Measurements from ENCODE around the gene MLIP. TPM values are rescaled to one million over a fixed set of nuclear protein-coding genes. Genes with fewer than 3 reads are reported as not detected.

MLIP gene
- total RNA-seq, 3 donors from 2014 or later (not counting 1 experiment from before 2014, with no cell fraction given): not detected

DNA sequence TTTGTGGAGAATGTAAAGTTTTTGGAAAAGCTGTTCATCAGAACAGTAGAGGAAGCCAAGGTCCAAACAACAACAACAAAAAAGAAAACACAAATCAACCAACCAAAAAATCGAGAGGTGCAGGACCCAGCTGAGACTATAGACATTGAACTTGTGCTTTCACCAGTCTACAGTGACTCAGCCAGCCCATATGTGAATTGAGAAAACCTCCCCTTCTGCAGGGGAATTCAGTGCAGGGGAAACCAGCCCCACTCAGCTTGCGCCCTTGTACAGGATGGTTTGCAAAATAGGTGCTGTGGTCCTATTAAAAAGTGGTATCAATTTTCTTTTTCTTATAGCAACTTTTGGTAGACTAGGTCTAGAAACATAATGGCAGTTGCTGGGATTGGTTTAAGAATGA lies 21.3 kb downstream of the MLIP start:
- H3K4me1 Mint-ChIP-seq: no peaks in the 10 kb centered on the region
- H3K9me3 ChIP-seq (ENCODE audit: control insufficient read depth, insufficient read depth, low read length): no peaks in the 10 kb centered on the region
- TF ChIP-seq, protein P1, sequence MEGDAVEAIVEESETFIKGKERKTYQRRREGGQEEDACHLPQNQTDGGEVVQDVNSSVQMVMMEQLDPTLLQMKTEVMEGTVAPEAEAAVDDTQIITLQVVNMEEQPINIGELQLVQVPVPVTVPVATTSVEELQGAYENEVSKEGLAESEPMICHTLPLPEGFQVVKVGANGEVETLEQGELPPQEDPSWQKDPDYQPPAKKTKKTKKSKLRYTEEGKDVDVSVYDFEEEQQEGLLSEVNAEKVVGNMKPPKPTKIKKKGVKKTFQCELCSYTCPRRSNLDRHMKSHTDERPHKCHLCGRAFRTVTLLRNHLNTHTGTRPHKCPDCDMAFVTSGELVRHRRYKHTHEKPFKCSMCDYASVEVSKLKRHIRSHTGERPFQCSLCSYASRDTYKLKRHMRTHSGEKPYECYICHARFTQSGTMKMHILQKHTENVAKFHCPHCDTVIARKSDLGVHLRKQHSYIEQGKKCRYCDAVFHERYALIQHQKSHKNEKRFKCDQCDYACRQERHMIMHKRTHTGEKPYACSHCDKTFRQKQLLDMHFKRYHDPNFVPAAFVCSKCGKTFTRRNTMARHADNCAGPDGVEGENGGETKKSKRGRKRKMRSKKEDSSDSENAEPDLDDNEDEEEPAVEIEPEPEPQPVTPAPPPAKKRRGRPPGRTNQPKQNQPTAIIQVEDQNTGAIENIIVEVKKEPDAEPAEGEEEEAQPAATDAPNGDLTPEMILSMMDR (IDR thresholded peaks at IDR 0.05): no peak
- DNase-seq (no peak), ATAC-seq (no peak)
- H3K27me3 ChIP-seq (ENCODE audit: control insufficient read depth, insufficient read depth, low read length): no peaks in the 10 kb centered on the region
- no peaks in the 10 kb centered on the region for H3K4me1 ChIP-seq (ENCODE audit: control insufficient read depth, insufficient read depth, low read length)
- no peaks in the 10 kb centered on the region for H3K27me3 Mint-ChIP-seq (ENCODE audit: low read depth in 2 of 2)
- intact Hi-C loops (cut with micrococcal nuclease): no loop called here
- H3K36me3 Mint-ChIP-seq: no peaks in the 10 kb centered on the region
- H3K27ac Mint-ChIP-seq: no peak overlapping the region
- peaks cover 8 to 9% of the 10 kb centered on the region in 2 donors for H3K9me3 Mint-ChIP-seq
- no peak overlapping the region for H3K4me3 ChIP-seq (ENCODE audit: low read length)
- H3K4me3 Mint-ChIP-seq: no peak overlapping the region
- H3K27ac ChIP-seq (ENCODE audit: low read length): no peak overlapping the region
- H3K36me3 ChIP-seq (ENCODE audit: control insufficient read depth, insufficient read depth, low read length): no peaks in the 10 kb centered on the region
- 75% methylated on average over 2 of the region's 2 CpGs for WGBS (ENCODE audit: insufficient coverage)

DNA sequence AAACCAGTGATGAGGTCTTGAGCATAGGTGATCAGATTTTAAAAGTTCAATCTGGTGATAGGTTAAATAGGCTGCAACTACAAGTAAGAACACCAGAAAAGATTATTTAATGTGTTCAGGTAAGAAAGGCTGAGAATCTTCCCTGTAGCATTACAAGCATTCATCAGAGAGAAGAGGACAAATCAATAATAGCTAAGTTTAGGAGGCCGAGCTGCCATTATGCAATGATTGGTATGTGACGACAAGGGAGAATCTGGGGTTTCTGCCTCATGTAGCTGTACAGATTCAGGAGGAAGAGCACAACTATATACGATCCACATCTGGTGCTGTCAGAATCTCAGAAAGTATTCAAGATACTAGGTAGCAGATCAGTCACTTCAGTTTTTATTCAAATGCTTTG lies 21.9 kb downstream of the MLIP start:
- ATAC-seq (no peak), DNase-seq (no peak)
- no peaks in the 10 kb centered on the region for H3K27me3 ChIP-seq (ENCODE audit: control insufficient read depth, insufficient read depth, low read length)
- no peak overlapping the region for H3K4me3 Mint-ChIP-seq
- no peaks in the 10 kb centered on the region for H3K27me3 Mint-ChIP-seq (ENCODE audit: low read depth in 2 of 2)
- no peak overlapping the region for H3K27ac Mint-ChIP-seq
- TF ChIP-seq, protein P1 (IDR thresholded peaks at IDR 0.05): no peak
- no peak overlapping the region for H3K4me3 ChIP-seq (ENCODE audit: low read length)
- 96% methylated on average over 3 of the region's 3 CpGs for WGBS (ENCODE audit: insufficient coverage)
- no peaks in the 10 kb centered on the region for H3K4me1 Mint-ChIP-seq
- H3K36me3 ChIP-seq (ENCODE audit: control insufficient read depth, insufficient read depth, low read length): no peaks in the 10 kb centered on the region
- no peaks in the 10 kb centered on the region for H3K36me3 Mint-ChIP-seq
- H3K27ac ChIP-seq (ENCODE audit: low read length): no peak overlapping the region
- intact Hi-C loops (cut with micrococcal nuclease): no loop called here
- H3K4me1 ChIP-seq (ENCODE audit: control insufficient read depth, insufficient read depth, low read length): no peaks in the 10 kb centered on the region
- no peaks in the 10 kb centered on the region for H3K9me3 ChIP-seq (ENCODE audit: control insufficient read depth, insufficient read depth, low read length)
- peaks cover 9 to 13% of the 10 kb centered on the region in 2 donors for H3K9me3 Mint-ChIP-seq

- no peak for DNase-seq
- Histone ChIP-seq H3K4me3 (ENCODE audit: low read length) (no peak overlapping the region), H3K27ac (ENCODE audit: low read length) (no peak overlapping the region), H3K27me3 (ENCODE audit: control insufficient read depth, insufficient read depth, low read length) (no peaks in the 10 kb centered on the region), H3K36me3 (ENCODE audit: control insufficient read depth, insufficient read depth, low read length) (no peaks in the 10 kb centered on the region), H3K4me1 (ENCODE audit: control insufficient read depth, insufficient read depth, low read length) (no peaks in the 10 kb centered on the region), H3K9me3 (ENCODE audit: control insufficient read depth, insufficient read depth, low read length) (no peaks in the 10 kb centered on the region)
- 83% methylated on average over 1 of the region's 2 CpGs for WGBS (ENCODE audit: insufficient coverage)
- no peak for ATAC-seq
- TF ChIP-seq, protein P1 (IDR thresholded peaks at IDR 0.05): no peak
- peaks cover 9 to 13% of the 10 kb centered on the region in 2 donors for H3K9me3 Mint-ChIP-seq
- no peaks in the 10 kb centered on the region for H3K36me3 Mint-ChIP-seq
- H3K4me3 Mint-ChIP-seq: no peak overlapping the region
- no peaks in the 10 kb centered on the region for H3K4me1 Mint-ChIP-seq
- H3K27me3 Mint-ChIP-seq (ENCODE audit: low read depth in 2 of 2): no peaks in the 10 kb centered on the region
- intact Hi-C loops (cut with micrococcal nuclease): no loop called here
- no peak overlapping the region for H3K27ac Mint-ChIP-seq
Measured at GRCh38 chr6:54134935-54135334, 23.7 kb downstream of the MLIP start.

GRCh38 chr6:54135665-54136369 lies 24.6 kb downstream of the MLIP start:
- no peaks in the 10 kb centered on the region for H3K27me3 ChIP-seq (ENCODE audit: control insufficient read depth, insufficient read depth, low read length)
- H3K36me3 ChIP-seq (ENCODE audit: control insufficient read depth, insufficient read depth, low read length): no peaks in the 10 kb centered on the region
- H3K4me3 ChIP-seq (ENCODE audit: low read length): no peak overlapping the region
- no peak overlapping the region for H3K27ac ChIP-seq (ENCODE audit: low read length)
- H3K36me3 Mint-ChIP-seq: no peaks in the 10 kb centered on the region
- H3K4me1 ChIP-seq (ENCODE audit: control insufficient read depth, insufficient read depth, low read length): no peaks in the 10 kb centered on the region
- no peaks in the 10 kb centered on the region for H3K4me1 Mint-ChIP-seq
- ATAC-seq: no peak
- no peak overlapping the region for H3K4me3 Mint-ChIP-seq
- H3K9me3 ChIP-seq (ENCODE audit: control insufficient read depth, insufficient read depth, low read length): no peaks in the 10 kb centered on the region
- H3K27me3 Mint-ChIP-seq (ENCODE audit: low read depth in 2 of 2): no peaks in the 10 kb centered on the region
- DNase-seq: no peak
- TF ChIP-seq, protein P1 (IDR thresholded peaks at IDR 0.05): no peak
- no CpG with 5 or more reads among the region's 2 CpGs for WGBS (ENCODE audit: insufficient coverage)
- no peak overlapping the region for H3K27ac Mint-ChIP-seq
- intact Hi-C loops (cut with micrococcal nuclease): no loop called here
- H3K9me3 Mint-ChIP-seq: peaks cover 9 to 11% of the 10 kb centered on the region in 2 donors
